ENCODE data around the gene SORCS2.

DNA sequence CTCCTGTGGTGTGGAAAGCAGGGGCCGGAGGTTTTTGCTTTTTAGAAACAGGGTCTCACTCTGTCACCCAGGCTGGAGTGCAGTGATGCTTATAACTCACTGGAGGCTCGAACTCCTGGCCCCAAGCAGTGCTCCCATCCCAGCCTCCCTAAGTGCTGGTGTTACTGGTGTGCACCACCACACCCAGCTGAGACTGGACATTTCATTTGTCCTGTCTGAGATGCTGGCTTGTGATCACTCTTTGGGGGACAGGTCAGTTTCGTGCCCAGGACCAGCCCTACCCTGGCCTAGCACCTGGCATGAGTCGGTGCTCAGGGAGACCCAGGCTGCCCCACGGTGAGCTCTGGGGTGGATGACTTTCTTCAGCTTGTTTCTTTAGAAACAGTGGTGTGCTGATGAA lies 231.1 kb downstream of the SORCS2 start:
- TF ChIP-seq CTCF (IDR thresholded peaks at IDR 0.05 in 4 of 5, conservative IDR thresholded peaks at IDR 0.05 in 1 of 5), result no peak
- no peak for TF ChIP-seq POLR2A (IDR thresholded peaks at IDR 0.05)

All from gastrocnemius medialis (tissue), 4 donors.